HG02885 (cell line): ENCODE data around the gene NTRK3.

Experiments used
- ATAC-seq: cut with Tn5 transposase; IDR thresholded peaks from one replicate; pipeline ENCODE4 v1.9.1; 2021; ENCODE audit warnings: mild to moderate bottlenecking; ENCODE audit not compliant: unreplicated experiment, poor library complexity

Gene NTRK3

DNA sequence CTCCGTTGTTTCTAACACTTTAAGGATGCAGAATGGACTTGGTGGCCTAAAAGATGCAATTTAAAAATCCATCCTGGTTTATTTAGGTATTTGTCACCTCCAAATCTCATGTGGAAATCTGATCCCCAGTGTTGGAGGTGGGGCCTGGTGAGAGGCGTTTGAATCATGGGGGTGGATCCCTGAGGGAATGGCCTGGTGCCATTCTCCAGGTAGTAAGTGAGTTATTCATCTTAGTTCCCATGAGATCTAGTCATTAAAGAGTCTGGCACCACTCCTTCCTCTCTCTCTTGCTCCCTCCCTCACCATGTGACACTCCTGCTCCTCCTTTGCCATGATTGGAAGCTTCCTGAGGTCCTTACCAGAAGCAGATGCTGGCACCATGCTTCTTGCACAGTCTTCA lies 339.1 kb downstream of the NTRK3 start:
- no peak for ATAC-seq

DNA sequence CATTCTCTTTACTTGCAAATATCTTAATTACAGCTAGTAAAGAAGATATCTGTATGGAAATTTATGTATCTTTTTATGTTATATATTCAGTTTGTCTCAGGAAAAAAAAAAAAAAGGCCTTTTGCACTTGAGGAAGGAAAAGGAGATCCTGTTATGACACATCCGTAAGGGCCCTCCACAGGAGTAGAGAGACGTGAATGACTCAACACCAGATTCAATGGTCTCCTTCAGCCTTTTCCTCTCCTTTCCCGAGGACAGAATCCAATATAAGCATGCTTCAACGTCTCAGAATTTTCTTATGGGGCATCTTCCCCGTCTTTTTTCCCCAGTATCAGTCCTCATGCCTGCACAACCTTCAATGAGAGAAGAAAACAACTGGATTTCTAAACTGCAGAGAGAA lies 340.3 kb downstream of the NTRK3 start:
- ATAC-seq, result no peak

DNA sequence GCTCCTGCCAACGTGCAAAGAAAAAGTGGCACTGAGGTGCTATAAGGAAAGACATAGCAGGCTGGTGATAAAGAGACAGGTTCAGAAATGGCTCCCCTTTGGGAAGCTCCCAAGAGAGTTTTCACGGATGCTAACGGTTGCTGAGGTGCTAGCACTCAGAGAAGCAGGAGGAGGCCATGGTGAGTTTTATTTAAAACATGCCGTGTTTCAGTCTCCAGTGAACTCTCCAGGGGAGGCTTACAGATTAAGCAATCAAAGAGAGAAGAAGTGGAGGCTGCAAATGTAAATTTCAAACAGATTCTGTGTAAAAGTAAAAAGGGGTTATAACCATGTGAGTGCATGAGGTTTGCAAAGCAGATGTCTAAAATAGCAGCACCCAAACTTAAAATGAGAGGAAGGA lies 346.2 kb downstream of the NTRK3 start:
- ATAC-seq, result no peak

DNA sequence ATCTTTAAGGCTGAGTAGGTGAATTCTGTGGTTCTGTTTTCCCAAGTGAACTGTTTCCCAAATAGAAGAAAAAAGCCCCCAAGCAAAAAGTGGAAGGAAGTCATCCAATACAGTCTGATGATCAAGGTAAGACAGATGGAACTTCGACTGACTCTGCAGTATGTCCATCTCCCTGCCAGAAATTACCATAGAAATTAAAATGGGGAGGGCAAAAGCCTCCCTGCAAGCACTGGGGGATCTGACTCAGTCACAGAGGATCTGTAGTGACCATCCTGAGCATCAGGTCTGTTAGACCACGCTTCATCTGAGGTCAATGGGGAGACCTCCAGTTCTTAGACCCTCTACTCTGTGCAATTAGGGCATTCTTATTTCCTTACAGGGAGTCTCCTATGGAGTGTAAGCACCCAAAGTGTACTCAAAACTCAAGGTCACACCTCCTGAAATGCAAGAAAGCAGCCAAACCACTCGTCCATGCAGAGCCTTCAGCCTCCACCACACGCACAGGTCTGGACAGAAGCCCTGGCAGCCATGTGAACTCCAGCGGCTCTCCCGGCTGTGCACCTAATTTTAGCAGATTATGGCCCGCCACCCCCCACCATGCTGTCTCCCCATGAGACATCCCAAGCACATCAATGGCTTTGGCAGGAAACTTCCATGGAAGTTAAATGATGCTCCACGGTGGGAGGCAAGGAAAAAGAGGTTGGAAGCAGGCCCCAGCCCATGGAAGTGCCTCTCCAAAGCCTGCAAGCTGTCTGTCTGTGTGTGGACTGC lies 348.7 kb downstream of the NTRK3 start:
- ATAC-seq, result no peak

DNA sequence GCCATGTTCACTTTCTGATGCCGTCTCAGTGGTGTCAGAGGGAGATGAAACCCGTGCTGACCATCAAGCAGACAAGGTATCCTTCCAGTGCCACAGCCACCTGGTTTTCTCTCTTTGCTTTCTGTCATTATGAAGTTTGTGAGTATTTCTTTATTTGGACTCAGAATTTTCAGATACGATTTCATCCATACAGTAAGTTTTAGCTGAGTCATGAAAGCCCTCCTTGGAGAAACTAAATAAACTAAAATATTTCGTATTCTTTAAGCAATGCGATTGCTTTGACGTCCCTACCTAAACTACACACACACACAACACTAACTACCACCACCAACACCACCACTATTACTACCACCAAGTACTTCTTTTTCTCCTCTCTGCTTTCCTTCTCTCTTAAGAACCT lies 350.1 kb downstream of the NTRK3 start:
- no peak for ATAC-seq

DNA sequence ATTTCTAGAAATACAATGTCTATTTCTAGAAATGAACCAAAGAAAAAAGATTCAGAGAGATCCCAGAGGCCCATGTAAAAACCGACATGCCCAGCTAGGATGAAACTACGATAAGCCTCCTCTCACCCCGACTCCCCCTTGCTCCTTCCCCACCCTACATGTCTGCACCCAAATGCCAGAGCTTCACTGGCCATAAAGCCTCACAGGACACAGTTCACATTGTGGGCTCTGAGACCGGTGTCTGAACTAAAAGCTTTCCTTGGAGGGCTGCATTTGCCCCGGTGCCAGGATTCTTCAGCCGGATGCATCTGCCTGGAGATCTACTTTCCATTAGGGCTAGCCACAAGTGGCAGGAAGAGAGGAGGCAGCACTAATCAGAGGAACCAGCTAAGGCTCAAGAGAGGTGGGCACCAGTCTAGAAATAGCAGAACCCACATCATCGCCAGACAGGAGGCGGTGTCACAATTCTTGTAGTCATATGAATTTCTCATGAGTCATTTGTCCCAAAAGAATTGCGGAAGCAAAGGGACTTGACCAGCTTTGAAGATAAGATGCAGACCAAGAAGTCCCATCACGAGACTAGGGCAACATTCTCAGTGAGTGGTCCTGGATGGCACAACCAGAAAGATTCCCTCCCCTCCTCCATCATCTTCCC lies 353.6 kb downstream of the NTRK3 start:
- no peak for ATAC-seq

DNA sequence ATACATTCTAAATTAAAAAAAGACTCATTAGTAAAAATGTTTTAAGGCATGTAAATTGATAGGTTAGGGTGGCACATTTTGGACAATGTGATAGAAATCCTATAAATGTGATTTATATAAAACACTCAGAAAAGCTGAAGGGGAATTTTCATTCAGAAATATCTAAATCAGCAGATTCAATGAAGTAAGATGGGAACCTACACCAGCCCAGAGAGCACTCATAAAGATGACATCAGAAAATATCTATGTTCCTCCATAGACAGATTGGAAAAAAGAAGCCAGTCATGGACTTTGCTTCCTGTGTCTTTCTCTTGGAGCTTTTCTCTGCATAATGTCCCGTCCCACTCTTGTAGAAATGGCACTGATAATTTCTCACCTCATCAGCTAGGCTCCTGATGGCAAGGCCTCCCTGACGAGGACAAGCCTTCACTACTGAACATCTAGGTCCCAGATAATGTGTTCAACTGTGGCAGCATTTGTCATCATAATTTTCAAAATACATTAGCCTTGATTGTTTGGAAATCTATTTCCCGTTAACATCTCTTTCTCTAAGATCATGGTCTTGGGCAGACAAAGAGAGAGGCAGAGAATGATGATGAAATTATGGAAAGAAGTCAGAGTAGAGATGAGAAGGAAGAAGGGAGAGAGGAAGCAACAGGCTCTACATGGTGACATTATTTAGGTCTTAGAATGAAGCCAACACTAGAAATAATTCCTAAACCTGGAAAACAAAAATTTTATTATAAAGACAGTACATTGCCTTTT lies 354.4 kb downstream of the NTRK3 start:
- no peak for ATAC-seq

DNA sequence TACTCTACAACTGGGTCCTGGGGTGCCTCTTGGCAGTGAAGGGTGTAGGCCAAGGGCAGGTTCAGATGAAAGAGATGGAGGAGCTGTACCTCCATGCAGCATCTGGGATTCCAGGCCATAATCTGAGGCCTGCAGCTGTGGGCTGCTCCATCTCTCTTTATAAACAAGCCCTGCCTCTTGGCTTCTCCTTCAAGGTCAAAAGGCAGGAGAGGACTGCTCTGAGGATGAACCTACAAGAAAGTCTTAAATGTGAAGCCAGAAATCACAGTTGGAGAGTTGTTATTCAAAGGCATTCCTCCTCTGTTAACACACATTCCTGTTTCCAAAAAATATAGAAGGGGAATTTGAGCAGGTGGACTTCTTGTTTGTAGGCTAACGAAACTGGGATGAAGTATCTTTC lies 355.5 kb downstream of the NTRK3 start:
- ATAC-seq, result no peak

DNA sequence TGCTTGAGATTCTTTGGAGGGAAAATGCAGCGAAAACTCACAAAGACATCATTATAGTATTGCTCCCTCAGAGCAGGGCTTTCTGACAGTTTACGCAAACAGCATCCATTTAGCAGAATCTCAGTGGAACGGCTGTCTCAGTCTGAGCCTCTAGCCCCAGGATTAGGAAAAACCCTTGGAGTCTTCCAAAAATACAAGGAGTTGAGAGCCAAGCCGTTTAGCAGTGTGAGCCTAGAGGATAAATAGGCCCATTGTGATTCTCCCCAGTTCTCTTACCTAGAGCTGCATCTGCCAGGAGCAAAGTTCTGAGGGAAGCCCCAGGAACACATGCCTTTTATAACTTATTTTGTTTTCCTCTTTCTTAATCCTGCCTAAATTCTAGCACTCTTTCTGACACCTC lies 359.6 kb downstream of the NTRK3 start:
- ATAC-seq, result no peak

DNA sequence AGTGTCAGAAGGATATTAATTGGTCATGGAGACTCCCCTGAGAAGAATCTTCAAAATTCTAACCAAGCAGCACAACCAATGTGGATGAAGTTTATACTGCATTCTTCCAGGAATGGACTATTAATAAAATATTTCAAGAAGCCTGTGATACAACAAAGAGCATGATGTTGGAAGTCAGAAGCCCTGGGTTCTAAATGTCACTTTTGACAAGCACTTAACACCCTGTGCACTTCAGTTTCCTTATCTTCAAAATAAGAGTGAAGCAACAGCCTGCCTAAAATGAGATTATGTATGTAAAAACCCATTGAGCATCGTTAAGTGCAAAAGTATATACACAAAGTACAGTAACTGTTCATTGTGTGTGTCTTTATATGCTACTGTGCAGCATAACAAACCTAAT lies 369.4 kb downstream of the NTRK3 start:
- no peak for ATAC-seq

DNA sequence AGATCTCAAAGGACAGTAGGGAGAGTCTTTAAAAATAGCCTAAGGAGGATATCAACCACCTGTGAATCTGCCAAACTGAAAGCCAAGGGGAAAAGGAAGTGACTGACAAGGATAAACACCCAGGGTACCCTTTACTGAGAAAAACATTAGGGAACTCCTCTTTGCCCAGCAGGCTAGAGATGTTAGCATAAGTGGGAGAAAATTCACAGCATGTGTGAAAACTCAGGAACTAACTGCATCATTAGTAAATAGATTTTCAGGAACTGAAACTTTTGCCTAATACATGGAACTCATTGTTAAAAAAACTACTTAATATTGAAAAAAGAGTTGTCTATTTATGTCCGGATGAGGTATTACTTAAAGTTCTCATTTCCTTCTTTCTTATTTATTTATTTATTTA lies 375.5 kb downstream of the NTRK3 start:
- no peak for ATAC-seq

DNA sequence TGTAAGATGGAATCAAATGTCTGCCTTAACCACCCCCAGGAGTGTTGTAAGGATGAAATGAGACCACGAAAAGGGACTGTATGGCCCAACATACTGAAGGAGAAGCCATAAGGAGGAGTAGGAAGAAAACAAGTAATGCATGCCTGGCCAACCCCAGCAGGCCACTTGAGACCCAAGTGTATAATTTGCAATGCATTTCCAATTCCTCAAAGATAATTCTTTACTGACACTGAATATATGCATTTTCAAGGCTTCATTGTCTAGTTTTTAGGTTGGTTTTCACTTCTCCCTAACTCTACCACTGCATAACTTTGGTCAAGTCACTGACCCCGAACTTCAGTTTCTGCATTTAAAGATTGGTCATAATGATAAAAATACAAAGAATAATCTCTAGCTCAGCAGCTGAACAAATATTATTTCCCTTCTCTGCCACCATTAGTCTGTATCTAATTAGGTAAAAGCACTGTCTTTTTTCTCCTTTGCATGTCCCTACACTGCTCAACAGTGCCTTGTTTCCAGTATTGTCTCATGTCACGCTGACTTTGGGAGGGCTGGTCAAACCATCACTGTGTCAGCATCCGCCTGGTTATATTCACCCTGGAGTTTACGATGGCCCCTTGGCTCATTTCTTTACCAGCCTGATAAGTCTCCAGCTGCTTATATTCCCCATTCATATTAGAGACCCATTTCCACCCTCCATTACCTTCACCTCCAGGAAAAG lies 378.6 kb downstream of the NTRK3 start:
- no peak for ATAC-seq

DNA sequence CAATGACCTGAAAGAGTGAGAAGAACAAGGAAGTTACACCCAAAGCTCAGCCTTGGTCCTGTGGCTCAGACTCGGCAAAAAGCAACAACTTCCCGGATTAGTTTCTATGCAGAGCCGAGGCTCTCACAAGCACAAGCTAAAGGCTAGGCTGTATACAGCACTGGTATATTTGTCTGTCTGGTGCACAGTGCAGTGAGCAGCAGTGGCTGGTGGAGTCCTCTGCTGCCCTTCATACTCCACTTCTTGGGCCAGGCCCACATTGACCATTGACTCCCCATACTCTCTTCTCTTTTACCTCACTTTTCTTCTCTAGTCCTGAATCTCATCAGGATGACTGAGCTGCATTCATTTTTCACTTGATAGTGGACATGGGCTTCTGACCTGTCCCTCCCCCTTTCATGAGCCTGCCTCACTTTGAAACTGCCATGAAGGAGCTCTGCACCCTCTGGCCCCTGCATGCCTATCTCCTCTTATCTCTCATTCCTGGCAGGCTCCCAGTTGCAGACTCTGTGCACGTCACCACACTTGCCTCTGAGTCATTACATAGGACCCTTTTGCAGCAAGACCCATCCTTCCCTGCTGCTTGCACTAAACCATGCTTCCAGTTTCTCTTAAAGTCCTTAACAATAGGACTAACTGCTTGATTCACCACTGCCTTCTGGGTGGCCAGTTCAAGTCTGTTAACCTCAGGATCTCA lies 379.3 kb downstream of the NTRK3 start:
- ATAC-seq, result no peak

DNA sequence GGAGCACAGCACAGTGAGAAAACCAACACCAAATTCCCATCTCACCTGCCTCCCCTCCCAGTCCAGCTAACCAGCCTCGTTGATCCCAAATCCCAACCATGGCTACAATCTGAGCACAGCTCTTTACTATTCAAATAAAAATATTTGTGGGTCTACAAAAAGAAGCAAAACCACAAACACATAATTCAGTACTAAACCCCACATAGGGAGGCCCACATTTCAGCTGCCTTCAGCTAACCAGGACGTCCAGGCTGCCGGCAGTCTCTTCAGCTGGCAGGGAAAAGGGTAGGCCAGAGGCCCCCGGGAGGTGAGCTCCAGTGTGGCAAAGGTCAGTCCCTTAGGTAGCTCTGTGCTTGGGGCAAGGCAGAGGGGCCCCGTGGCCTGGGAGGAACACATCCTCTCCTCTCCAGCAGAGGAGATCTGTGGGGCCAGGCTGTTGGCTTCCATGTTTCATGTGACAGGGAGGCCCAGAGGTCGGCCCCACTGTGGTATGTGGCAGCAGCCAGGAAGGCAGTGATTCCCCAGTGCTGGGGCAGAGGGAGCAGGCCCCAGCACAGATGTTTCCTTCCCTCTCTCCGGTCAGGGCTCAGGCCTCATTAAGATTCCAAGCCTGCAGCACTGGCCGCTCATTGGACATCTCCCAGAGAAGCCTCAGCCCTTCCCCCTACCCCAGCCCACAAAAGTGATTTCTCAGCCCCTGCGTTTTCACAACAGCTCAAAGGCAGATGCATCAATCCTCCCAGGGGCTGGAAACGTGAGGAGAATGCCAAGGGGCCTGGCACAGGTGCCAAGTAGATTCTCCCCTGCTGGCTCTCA lies 381.4 kb downstream of the NTRK3 start:
- ATAC-seq, result no peak

DNA sequence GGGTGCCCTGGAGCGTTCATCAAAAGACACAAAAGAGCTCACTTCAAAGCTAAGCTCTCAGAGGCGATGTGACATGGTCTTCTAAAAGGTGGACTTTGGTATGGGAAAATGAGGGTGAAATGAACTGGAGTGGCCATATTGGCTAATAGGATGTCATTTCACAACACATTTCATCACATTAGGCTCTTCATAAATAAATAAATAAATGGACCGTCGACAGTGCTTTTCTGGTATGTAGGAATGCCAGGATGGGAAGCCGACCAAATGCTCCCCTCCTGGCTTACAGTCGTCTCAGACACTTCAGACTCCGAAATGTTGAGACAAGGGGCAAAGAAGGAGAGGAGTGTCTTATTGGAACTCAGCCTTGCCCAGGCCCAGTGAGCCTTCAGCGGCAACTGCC lies 383.0 kb downstream of the NTRK3 start:
- ATAC-seq, result no peak

DNA sequence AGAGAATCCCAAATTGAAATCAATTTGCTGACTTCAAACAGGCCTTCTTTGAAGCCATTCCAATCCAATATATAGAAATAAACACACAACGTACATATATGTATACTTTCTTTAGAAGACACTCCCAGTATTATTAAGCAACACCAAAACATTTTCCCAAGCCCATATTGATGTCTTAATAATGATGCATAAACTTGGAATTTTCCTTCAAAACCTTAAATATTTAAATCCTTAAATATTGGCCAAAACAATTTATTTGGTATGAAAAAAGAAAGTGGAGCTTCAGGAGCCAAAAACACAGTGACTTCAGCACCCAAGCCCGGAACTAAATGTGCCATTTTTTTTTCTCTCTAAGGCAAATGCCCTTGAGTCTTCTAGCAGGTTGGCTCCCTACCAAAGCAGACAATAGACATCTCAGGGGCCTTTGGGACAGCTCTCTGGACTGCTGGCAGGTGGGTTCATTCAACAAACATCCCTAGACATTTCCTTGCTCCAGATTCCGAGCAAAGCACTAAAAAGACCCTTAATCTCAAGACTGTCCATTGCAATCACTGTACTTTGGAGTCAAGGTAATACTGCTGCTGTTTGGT lies 384.7 kb downstream of the NTRK3 start:
- ATAC-seq, result no peak

DNA sequence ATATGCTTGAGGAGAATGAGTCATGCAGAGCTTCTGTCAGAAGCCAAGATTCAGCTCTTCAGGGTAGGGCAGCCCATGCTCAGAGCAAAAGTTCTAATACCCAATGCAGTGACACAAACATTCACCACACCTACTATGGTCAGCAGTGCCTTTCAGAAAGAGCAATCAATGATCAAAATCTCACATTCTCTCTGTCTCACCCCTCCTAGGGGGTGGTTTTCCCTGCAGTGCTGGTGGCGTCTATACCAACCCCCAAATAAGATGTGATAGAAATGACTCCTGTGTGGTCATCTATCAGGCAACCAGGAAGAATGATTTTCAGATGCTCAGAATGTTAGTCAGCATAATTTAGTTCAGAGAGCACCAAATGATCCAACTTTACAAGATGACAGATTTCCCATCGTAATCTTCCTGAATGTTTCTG lies 385.3 kb downstream of the NTRK3 start:
- no peak for ATAC-seq

DNA sequence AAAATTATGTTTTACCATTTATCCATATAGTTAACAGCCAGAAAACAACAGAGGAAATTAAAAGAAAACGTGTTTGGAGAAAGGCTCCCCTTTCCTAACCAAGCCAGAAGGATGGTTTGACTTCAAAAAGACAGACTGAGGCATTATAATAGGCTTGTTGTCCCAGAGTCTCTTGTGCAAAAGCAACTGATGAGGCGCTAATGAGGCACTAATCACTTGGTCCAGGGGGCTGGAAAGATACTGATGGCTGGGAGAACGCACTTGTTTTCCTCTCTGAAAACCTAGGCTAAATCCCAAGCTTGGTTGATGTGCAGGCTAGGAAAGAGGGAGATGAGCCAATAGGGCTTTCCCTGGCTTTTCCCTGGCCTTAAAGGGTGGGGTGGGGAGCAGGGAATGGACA lies 389.6 kb downstream of the NTRK3 start:
- no peak for ATAC-seq

DNA sequence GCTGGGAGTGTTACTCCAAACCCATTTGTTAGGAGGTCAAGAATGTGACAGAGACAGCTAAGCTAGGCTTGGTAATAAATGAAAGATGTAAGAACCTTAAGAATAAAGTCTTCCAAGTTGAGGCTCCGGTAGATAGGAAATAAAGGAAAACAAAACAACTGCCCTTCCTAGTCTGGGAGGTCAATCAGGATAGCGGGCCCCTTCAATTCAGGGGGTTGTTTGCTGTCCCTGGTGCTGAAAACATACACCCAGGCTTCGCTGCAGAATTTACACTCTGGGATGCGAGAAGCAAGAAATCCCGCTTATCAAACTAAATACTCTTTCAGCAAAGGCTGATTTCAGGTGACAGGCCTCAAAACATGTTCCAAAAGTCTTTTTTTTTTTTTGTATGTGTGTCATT lies 393.4 kb downstream of the NTRK3 start:
- ATAC-seq, result no peak
